Measurements from ENCODE around the gene DRAXIN. TPM values are rescaled to one million over a fixed set of nuclear protein-coding genes. Genes with fewer than 3 reads are reported as not detected.
A peak's percentile ranks its signal among the peaks of the same experiment; 100 is the strongest.

DRAXIN gene
- total RNA-seq, 1 experiment from 2014 or later: 5.5 TPM

GRCh38 chr1:11731691-11732283 lies 40.3 kb downstream of the DRAXIN start:
- ChIA-PET POLR2A (ENCODE audit: low non-redundant PET) (no interaction called here), CTCF (no interaction called here)
- H3K36me3 ChIP-seq (ENCODE audit: insufficient read depth, low read length, poor library complexity, severe bottlenecking): no peaks in the 10 kb centered on the region
- no peaks in the 10 kb centered on the region for H3K27me3 ChIP-seq (replicated peaks; ENCODE audit: insufficient read depth, low read depth, low read length, poor library complexity)
- peaks cover 31% of the 10 kb centered on the region for H3K4me1 ChIP-seq (ENCODE audit: insufficient read depth, low read length, poor library complexity, severe bottlenecking)
- DNase-seq (ENCODE audit: low spot score): peak; percentile 33
- no peak overlapping the region for H3K4me3 ChIP-seq (ENCODE audit: low read depth, low read length, poor library complexity, severe bottlenecking)
- H3K27ac ChIP-seq (ENCODE audit: low read depth, low read length, poor library complexity, severe bottlenecking): peak overlapping the region; percentile 82
- H3K9me3 ChIP-seq (ENCODE audit: low read depth, low read length, poor library complexity, severe bottlenecking): no peaks in the 10 kb centered on the region
- intact Hi-C loops (cut with micrococcal nuclease; ENCODE audit: unreplicated experiment): no loop called here
- no peak for TF ChIP-seq CTCF (conservative IDR thresholded peaks at IDR 0.05; ENCODE audit: low read depth, low read length)
- BruUV-seq (replicated peaks): no TSS peak

- TF ChIP-seq EZH2 (IDR thresholded peaks at IDR 0.05; ENCODE audit: borderline replicate concordance, low read depth, low read length, poor library complexity, severe bottlenecking) (no peak), CTCF (conservative IDR thresholded peaks at IDR 0.05; ENCODE audit: low read depth, low read length) (no peak)
- intact Hi-C loops (cut with micrococcal nuclease; ENCODE audit: unreplicated experiment): no loop called here
These were observed 41.8 kb downstream of the DRAXIN start for GRCh38 chr1:11733306-11733705.

GRCh38 chr1:11735531-11735853 lies 44.0 kb downstream of the DRAXIN start:
- ChIA-PET CTCF (interaction anchor here (1.0 kb wide), 1 partner anchor 14 kb away, joined by 4 read pairs; no protein-coding TSS in a partner anchor), POLR2A (ENCODE audit: low non-redundant PET) (no interaction called here)
- H3K4me1 ChIP-seq (ENCODE audit: insufficient read depth, low read length, poor library complexity, severe bottlenecking): peaks cover 22% of the 10 kb centered on the region
- TF ChIP-seq EZH2 (IDR thresholded peaks at IDR 0.05; ENCODE audit: borderline replicate concordance, low read depth, low read length, poor library complexity, severe bottlenecking): no peak
- TF ChIP-seq CTCF (conservative IDR thresholded peaks at IDR 0.05; ENCODE audit: low read depth, low read length): no peak
- intact Hi-C loops (cut with micrococcal nuclease; ENCODE audit: unreplicated experiment): no loop called here
- no peak overlapping the region for H3K27ac ChIP-seq (ENCODE audit: low read depth, low read length, poor library complexity, severe bottlenecking)
- no TSS peak for BruUV-seq (replicated peaks)
- no peaks in the 10 kb centered on the region for H3K36me3 ChIP-seq (ENCODE audit: insufficient read depth, low read length, poor library complexity, severe bottlenecking)
- no peaks in the 10 kb centered on the region for H3K27me3 ChIP-seq (replicated peaks; ENCODE audit: insufficient read depth, low read depth, low read length, poor library complexity)
- H3K9me3 ChIP-seq (ENCODE audit: low read depth, low read length, poor library complexity, severe bottlenecking): no peaks in the 10 kb centered on the region
- peak overlapping the region; percentile 68 for H3K4me3 ChIP-seq (ENCODE audit: low read depth, low read length, poor library complexity, severe bottlenecking)
- no peak for DNase-seq (ENCODE audit: low spot score)

More at GRCh38 chr1:11733306-11733705, 41.8 kb downstream of the DRAXIN start:
- no peaks in the 10 kb centered on the region for H3K27me3 ChIP-seq (replicated peaks; ENCODE audit: insufficient read depth, low read depth, low read length, poor library complexity)
- CTCF ChIA-PET: no interaction called here
- POLR2A ChIA-PET (ENCODE audit: low non-redundant PET): no interaction called here
- H3K36me3 ChIP-seq (ENCODE audit: insufficient read depth, low read length, poor library complexity, severe bottlenecking): no peaks in the 10 kb centered on the region
- DNase-seq (ENCODE audit: low spot score): no peak
- no peak overlapping the region for H3K27ac ChIP-seq (ENCODE audit: low read depth, low read length, poor library complexity, severe bottlenecking)
- no peaks in the 10 kb centered on the region for H3K9me3 ChIP-seq (ENCODE audit: low read depth, low read length, poor library complexity, severe bottlenecking)
- BruUV-seq (replicated peaks): no TSS peak
- H3K4me3 ChIP-seq (ENCODE audit: low read depth, low read length, poor library complexity, severe bottlenecking): no peak overlapping the region
- peaks cover 35% of the 10 kb centered on the region for H3K4me1 ChIP-seq (ENCODE audit: insufficient read depth, low read length, poor library complexity, severe bottlenecking)
